DND-41 (cell line): Measurements from ENCODE around the gene NOC4L.

Source experiments
- ATAC-seq: fragments of 200-7000 bp; cut with Tn5 transposase; 3 replicates; pipeline ENCODE4 v1.9.1; 2021; ENCODE audit warnings: low read depth; ENCODE audit not compliant: insufficient read depth
- DNase-seq: peaks from one replicate; pipeline ENCODE4 v3.0.0-alpha.2; 2020
- H2AFZ ChIP-seq: 2 replicates; pipeline ENCODE4 v1.6.0; 2012; ENCODE audit warnings: low read depth, low read length
- H3K27ac ChIP-seq: 2 replicates; pipeline ENCODE4 v1.5.1; 2012; ENCODE audit warnings: low read length, inconsistent platforms
- H3K27me3 ChIP-seq: fragments of 200-600 bp; sonication (generic); 2 replicates; pipeline ENCODE4 v1.6.0; 2012; ENCODE audit warnings: low read length, mild to moderate bottlenecking, inconsistent platforms; ENCODE audit not compliant: insufficient read depth, poor library complexity
- H3K36me3 ChIP-seq: 2 replicates; pipeline ENCODE4 v1.5.1; 2012; ENCODE audit warnings: low read length, inconsistent platforms; ENCODE audit not compliant: insufficient read depth
- H3K4me1 ChIP-seq: 2 replicates; pipeline ENCODE4 v1.5.1; 2012; ENCODE audit warnings: mild to moderate bottlenecking, low read length; ENCODE audit not compliant: insufficient read depth
- H3K4me2 ChIP-seq: 2 replicates; pipeline ENCODE4 v1.6.0; 2012; ENCODE audit warnings: mild to moderate bottlenecking, moderate library complexity, low read length, inconsistent platforms; ENCODE audit not compliant: insufficient read depth
- H3K4me3 ChIP-seq, 2 experiments: fragments of 200-600 bp in 1 of 2; shearing (Covaris generic) in 1 of 2; 2 replicates each; pipeline ENCODE4 v1.5.1; 2012 to 2016; ENCODE audit warnings: inconsistent platforms in 2 of 2, low read length in 2 of 2, mild to moderate bottlenecking in 2 of 2, low read depth in 1 of 2, moderate library complexity in 1 of 2
- H3K79me2 ChIP-seq: 2 replicates; pipeline ENCODE4 v1.6.0; 2012; ENCODE audit warnings: low read length, inconsistent platforms; ENCODE audit not compliant: insufficient read depth
- H3K9ac ChIP-seq: 2 replicates; pipeline ENCODE4 v1.6.0; 2012; ENCODE audit warnings: low read depth, mild to moderate bottlenecking, inconsistent platforms, low read length, moderate library complexity
- H3K9me3 ChIP-seq: 2 replicates; pipeline ENCODE4 v1.5.1; 2012; ENCODE audit warnings: low read length, moderate library complexity, mild to moderate bottlenecking, inconsistent platforms; ENCODE audit not compliant: insufficient read depth, severe bottlenecking
- H4K20me1 ChIP-seq: 2 replicates; pipeline ENCODE4 v1.6.0; 2012; ENCODE audit warnings: low read length; ENCODE audit not compliant: insufficient read depth
- CTCF ChIP-seq: IDR thresholded peaks from 2 replicates; pipeline ENCODE4 v1.5.1; 2012; ENCODE audit warnings: borderline replicate concordance, low read length, moderate library complexity, mild to moderate bottlenecking; ENCODE audit not compliant: poor library complexity, severe bottlenecking; ENCODE audit errors: extremely low read depth
- EZH2 ChIP-seq: IDR thresholded peaks from 3 replicates; pipeline ENCODE4 v1.6.1; 2012; ENCODE audit warnings: borderline replicate concordance, low read depth, mild to moderate bottlenecking, moderate library complexity, low read length, inconsistent platforms; ENCODE audit not compliant: severe bottlenecking

NOC4L gene

GRCh38 chr12:132175496-132176384 is 31.5 kb downstream of the NOC4L start:
- no peak for ATAC-seq
- no peaks in the 10 kb centered on the region for H3K27me3 ChIP-seq
- H3K36me3 ChIP-seq = no peaks in the 10 kb centered on the region
- H3K4me3 ChIP-seq = no peak overlapping the region
- DNase-seq = no peak
- H4K20me1 ChIP-seq = no peaks in the 10 kb centered on the region
- H2AFZ ChIP-seq = no peak overlapping the region
- H3K4me1 ChIP-seq = peaks cover 14% of the 10 kb centered on the region
- no peak overlapping the region for H3K9ac ChIP-seq
- H3K9me3 ChIP-seq = no peaks in the 10 kb centered on the region
- no peaks in the 10 kb centered on the region for H3K79me2 ChIP-seq
- H3K4me2 ChIP-seq = no peak overlapping the region
- H3K27ac ChIP-seq = no peak overlapping the region
- TF ChIP-seq CTCF = no peak
- TF ChIP-seq EZH2 = no peak

DNA sequence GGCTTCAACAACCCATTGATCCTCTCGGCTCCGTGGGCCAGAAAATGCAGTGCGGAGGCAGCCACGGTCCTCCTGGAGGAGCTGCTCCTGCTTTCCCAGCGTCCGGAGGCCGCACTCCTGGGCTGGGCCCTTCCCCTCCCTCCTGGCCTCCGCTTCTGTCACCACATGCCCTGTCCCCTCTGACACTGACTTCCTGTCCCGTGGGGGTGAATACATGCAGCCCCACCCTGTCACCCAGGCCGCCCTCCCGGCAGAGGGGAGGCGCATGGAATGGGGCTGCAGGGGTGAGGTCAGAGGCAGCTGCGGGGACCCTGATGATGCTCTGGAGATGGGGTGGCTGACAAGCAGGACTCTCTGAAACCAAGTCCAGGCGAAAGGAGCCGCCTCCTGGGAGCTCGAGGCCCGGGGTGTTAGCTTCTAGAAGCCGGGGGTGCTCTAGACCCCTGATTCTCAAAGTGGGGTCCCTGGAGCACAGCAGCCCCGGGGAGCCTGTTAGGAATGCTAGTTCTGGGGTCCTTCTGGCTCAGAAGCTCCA is 32.2 kb downstream of the NOC4L start:
- Histone ChIP-seq H3K9ac (no peak overlapping the region), H3K4me1 (peaks cover 14% of the 10 kb centered on the region), H3K27me3 (no peaks in the 10 kb centered on the region), H3K4me3 (no peak overlapping the region), H3K4me2 (no peak overlapping the region), H3K27ac (no peak overlapping the region), H3K9me3 (no peaks in the 10 kb centered on the region), H2AFZ (no peak overlapping the region), H3K79me2 (no peaks in the 10 kb centered on the region), H3K36me3 (no peaks in the 10 kb centered on the region), H4K20me1 (no peaks in the 10 kb centered on the region)
- TF ChIP-seq EZH2 = no peak
- TF ChIP-seq CTCF = no peak
- no peak for ATAC-seq
- no peak for DNase-seq

DNA sequence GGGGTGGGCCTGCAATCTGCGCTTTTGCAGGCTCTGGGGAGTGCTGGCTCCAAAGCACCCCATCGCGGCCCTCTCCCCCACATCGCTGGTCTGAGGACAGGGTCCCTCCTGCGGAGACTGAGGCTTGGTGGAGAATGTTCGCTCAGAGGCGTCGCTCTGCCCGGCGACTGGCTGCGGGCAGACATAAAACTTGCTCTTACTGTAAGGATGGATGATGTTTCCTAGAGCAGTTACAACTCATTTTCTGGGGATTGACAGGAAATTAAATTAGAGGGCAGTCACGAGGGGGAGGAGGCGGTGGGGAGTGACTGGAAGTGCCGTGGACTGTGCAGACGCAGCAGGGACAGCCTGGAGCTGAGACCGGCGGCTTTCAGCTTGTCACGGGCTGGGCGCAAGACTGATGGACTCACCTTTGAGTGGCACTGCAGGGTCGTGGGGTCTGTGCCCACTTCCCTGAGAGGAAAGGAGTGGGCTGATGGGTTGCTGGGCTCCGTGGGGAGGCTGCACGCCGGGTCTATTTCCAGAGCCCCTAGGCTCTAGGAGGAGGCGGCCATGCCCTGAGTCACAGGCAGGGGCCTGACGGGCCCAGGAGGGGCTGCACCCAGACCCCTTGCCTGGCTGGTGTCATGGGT is 32.8 kb downstream of the NOC4L start:
- Histone ChIP-seq H3K9ac (no peak overlapping the region), H3K4me1 (peaks cover 14% of the 10 kb centered on the region), H3K36me3 (no peaks in the 10 kb centered on the region), H3K79me2 (no peaks in the 10 kb centered on the region), H3K9me3 (no peaks in the 10 kb centered on the region), H3K27me3 (no peaks in the 10 kb centered on the region), H4K20me1 (no peaks in the 10 kb centered on the region), H2AFZ (no peak overlapping the region), H3K27ac (no peak overlapping the region), H3K4me2 (no peak overlapping the region), H3K4me3 (no peak overlapping the region)
- no peak for DNase-seq
- TF ChIP-seq EZH2 = no peak
- TF ChIP-seq CTCF = no peak
- ATAC-seq = no peak
